Common myeloid progenitor, CD34-positive (primary cell): Measurements from ENCODE around the gene PITPNM3.

Experiments
- CTCF ChIA-PET: fragments of 350-600 bp; sonication (Branson Sonifier 250); formaldehyde crosslinking; loops from one replicate; lab custom pipeline; 2021; ENCODE audit warnings: antibody characterized with exemption; lab: Charles Lee
- POLR2A ChIA-PET: fragments of 350-600 bp; sonication (Branson Sonifier 250); formaldehyde crosslinking; loops from one replicate; lab custom pipeline; 2021; ENCODE audit warnings: antibody characterized with exemption; lab: Charles Lee
- DNase-seq, 3 donors: peaks; one replicate each; pipeline versions ENCODE4 v3.0.0 to v3.0.0-alpha.2; 2013
- H3K27ac ChIP-seq, 2 experiments: 1 replicate in 1 of 2; 2 replicates in 1 of 2; pipeline ENCODE4 v1.7.0; 2013; ENCODE audit warnings: inconsistent platforms in 2 of 2, low read length in 2 of 2, mild to moderate bottlenecking in 2 of 2, low read depth in 1 of 2, moderate library complexity in 1 of 2; ENCODE audit not compliant: severe bottlenecking in 2 of 2, insufficient read depth in 1 of 2, poor library complexity in 1 of 2
- H3K27me3 ChIP-seq, 5 experiments: replicated peaks in 2 of 5; 1 replicate in 3 of 5; 2 replicates in 2 of 5; pipeline versions ENCODE4 v1.6.1 to v1.7.0; 2013; ENCODE audit warnings: low read length in 4 of 5, mild to moderate bottlenecking in 2 of 5, moderate library complexity in 2 of 5, inconsistent platforms in 1 of 5; ENCODE audit not compliant: insufficient read depth in 5 of 5, control insufficient read depth in 4 of 5
- H3K36me3 ChIP-seq, 4 experiments: 1 replicate in 2 of 4; 2 replicates in 2 of 4; pipeline versions ENCODE4 v1.6.1 to v1.7.0; 2013; ENCODE audit warnings: low read length in 3 of 4, control low read depth in 1 of 4, mild to moderate bottlenecking in 1 of 4; ENCODE audit not compliant: control insufficient read depth in 4 of 4, insufficient read depth in 4 of 4
- H3K4me1 ChIP-seq, 4 experiments: 1 replicate in 3 of 4; 2 replicates in 1 of 4; pipeline versions ENCODE4 v1.6.1 to v1.7.1; 2013; ENCODE audit warnings: low read length in 3 of 4, mild to moderate bottlenecking in 3 of 4, control low read depth in 1 of 4, inconsistent platforms in 1 of 4, moderate library complexity in 1 of 4; ENCODE audit not compliant: control insufficient read depth in 4 of 4, insufficient read depth in 4 of 4; ENCODE audit errors: control extremely low read depth in 1 of 4
- H3K4me3 ChIP-seq, 7 experiments: 1 replicate in 4 of 7; 2 replicates in 3 of 7; pipeline versions ENCODE4 v1.5.1 to v1.7.0; 2013; ENCODE audit warnings: mild to moderate bottlenecking in 7 of 7, low read length in 6 of 7, moderate library complexity in 6 of 7, inconsistent platforms in 2 of 7, low read depth in 2 of 7, control low read depth in 1 of 7; ENCODE audit not compliant: insufficient read depth in 4 of 7, control insufficient read depth in 1 of 7; ENCODE audit errors: extremely low read depth in 1 of 7
- H3K9me3 ChIP-seq, 5 experiments: 1 replicate in 4 of 5; 2 replicates in 1 of 5; pipeline versions ENCODE4 v1.6.1 to v1.7.1; 2013; ENCODE audit warnings: low read length in 4 of 5, mild to moderate bottlenecking in 2 of 5, inconsistent platforms in 1 of 5, low read depth in 1 of 5, moderate library complexity in 1 of 5; ENCODE audit not compliant: control insufficient read depth in 4 of 5, insufficient read depth in 2 of 5; ENCODE audit errors: control extremely low read depth in 1 of 5
- WGBS: methylation state at CpG from one replicate; pipeline ENCODE4 v1.1.5; 2013; ENCODE audit not compliant: insufficient coverage; 5-methylcytosine and 5-hydroxymethylcytosine counted together

The PITPNM3 gene

GRCh38 chr17:6491071-6491700 lies 65.2 kb downstream of the PITPNM3 start:
- Histone ChIP-seq H3K4me3 (no peak overlapping the region), H3K27me3 (peaks cover 0 to 9% (median 2%) of the 10 kb centered on the region in 5 experiments), H3K4me1 (peaks cover 0 to 6% (median 5%) of the 10 kb centered on the region in 4 experiments), H3K27ac (no peak overlapping the region), H3K36me3 (no peaks in the 10 kb centered on the region), H3K9me3 (no peaks in the 10 kb centered on the region)
- DNase-seq, result no peak
- CTCF ChIA-PET, result no interaction called here
- WGBS, result 93% methylated on average over 5 of the region's 7 CpGs
- POLR2A ChIA-PET, result interaction anchor here (0.6 kb wide), 1 partner anchor 18 kb away, joined by 3 read pairs; no protein-coding TSS in a partner anchor

GRCh38 chr17:6489016-6489550 lies 67.3 kb downstream of the PITPNM3 start:
- Histone ChIP-seq H3K4me1 (no peaks in the 10 kb centered on the region), H3K4me3 (no peak overlapping the region), H3K9me3 (no peaks in the 10 kb centered on the region), H3K36me3 (no peaks in the 10 kb centered on the region), H3K27ac (no peak overlapping the region), H3K27me3 (peaks cover 0 to 7% (median 0%) of the 10 kb centered on the region in 5 experiments)
- ChIA-PET POLR2A (no interaction called here), CTCF (interaction anchor here (1.2 kb wide), 2 partner anchors 14 to 17 kb away, joined by 5 to 6 read pairs; no protein-coding TSS in a partner anchor)
- no peak for DNase-seq
- 95% methylated on average over 5 of the region's 6 CpGs for WGBS

GRCh38 chr17:6488008-6488539 lies 68.3 kb downstream of the PITPNM3 start:
- WGBS, result 77% methylated on average over 6 of the region's 6 CpGs
- Histone ChIP-seq H3K4me3 (no peak overlapping the region), H3K9me3 (no peaks in the 10 kb centered on the region), H3K4me1 (no peaks in the 10 kb centered on the region), H3K36me3 (no peaks in the 10 kb centered on the region), H3K27ac (no peak overlapping the region), H3K27me3 (peaks cover 0 to 7% (median 0%) of the 10 kb centered on the region in 5 experiments)
- DNase-seq, result no peak
- POLR2A ChIA-PET, result no interaction called here
- CTCF ChIA-PET, result interaction anchor here (1.2 kb wide), 1 partner anchor 13 kb away, joined by 5 read pairs; no protein-coding TSS in a partner anchor

- ChIA-PET CTCF (no interaction called here), POLR2A (no interaction called here)
- no peaks in the 10 kb centered on the region for H3K36me3 ChIP-seq
- H3K27me3 ChIP-seq, result peaks cover 0 to 7% (median 0%) of the 10 kb centered on the region in 5 experiments
- no peaks in the 10 kb centered on the region for H3K4me1 ChIP-seq
- no peak overlapping the region for H3K27ac ChIP-seq
- WGBS, result 91% methylated on average over 12 of the region's 13 CpGs
- no peak overlapping the region for H3K4me3 ChIP-seq
- H3K9me3 ChIP-seq, result no peaks in the 10 kb centered on the region
- peak in 1 of 3 donors; percentile 4 for DNase-seq
Measured at GRCh38 chr17:6487251-6488007, 68.9 kb downstream of the PITPNM3 start.

GRCh38 chr17:6485646-6486412 lies 70.5 kb downstream of the PITPNM3 start:
- no peaks in the 10 kb centered on the region for H3K9me3 ChIP-seq
- CTCF ChIA-PET, result no interaction called here
- H3K4me1 ChIP-seq, result no peaks in the 10 kb centered on the region
- peaks cover 0 to 7% (median 0%) of the 10 kb centered on the region in 5 experiments for H3K27me3 ChIP-seq
- no peaks in the 10 kb centered on the region for H3K36me3 ChIP-seq
- 90% methylated on average over 2 of the region's 5 CpGs for WGBS
- no peak overlapping the region for H3K4me3 ChIP-seq
- no peak for DNase-seq
- POLR2A ChIA-PET, result no interaction called here
- no peak overlapping the region for H3K27ac ChIP-seq

- Histone ChIP-seq H3K27ac (no peak overlapping the region), H3K4me3 (no peak overlapping the region), H3K36me3 (no peaks in the 10 kb centered on the region), H3K9me3 (no peaks in the 10 kb centered on the region), H3K4me1 (no peaks in the 10 kb centered on the region), H3K27me3 (peaks cover 0 to 7% (median 3%) of the 10 kb centered on the region in 5 experiments)
- CTCF ChIA-PET, result interaction anchor here (1.2 kb wide), 1 partner anchor 11 kb away, joined by 4 read pairs; no protein-coding TSS in a partner anchor
- WGBS, result 96% methylated on average over 13 of the region's 16 CpGs
- DNase-seq, result no peak
- POLR2A ChIA-PET, result no interaction called here
Measured at GRCh38 chr17:6483507-6483906, 72.8 kb downstream of the PITPNM3 start.
